ENCODE results near the gene SERPINE1.

- TF ChIP-seq, protein P1, sequence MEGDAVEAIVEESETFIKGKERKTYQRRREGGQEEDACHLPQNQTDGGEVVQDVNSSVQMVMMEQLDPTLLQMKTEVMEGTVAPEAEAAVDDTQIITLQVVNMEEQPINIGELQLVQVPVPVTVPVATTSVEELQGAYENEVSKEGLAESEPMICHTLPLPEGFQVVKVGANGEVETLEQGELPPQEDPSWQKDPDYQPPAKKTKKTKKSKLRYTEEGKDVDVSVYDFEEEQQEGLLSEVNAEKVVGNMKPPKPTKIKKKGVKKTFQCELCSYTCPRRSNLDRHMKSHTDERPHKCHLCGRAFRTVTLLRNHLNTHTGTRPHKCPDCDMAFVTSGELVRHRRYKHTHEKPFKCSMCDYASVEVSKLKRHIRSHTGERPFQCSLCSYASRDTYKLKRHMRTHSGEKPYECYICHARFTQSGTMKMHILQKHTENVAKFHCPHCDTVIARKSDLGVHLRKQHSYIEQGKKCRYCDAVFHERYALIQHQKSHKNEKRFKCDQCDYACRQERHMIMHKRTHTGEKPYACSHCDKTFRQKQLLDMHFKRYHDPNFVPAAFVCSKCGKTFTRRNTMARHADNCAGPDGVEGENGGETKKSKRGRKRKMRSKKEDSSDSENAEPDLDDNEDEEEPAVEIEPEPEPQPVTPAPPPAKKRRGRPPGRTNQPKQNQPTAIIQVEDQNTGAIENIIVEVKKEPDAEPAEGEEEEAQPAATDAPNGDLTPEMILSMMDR (IDR thresholded peaks at IDR 0.05) = no peak
- TF ChIP-seq TCF7L2 (IDR thresholded peaks at IDR 0.05; ENCODE audit: low read depth, low read length) (no peak), POLR2AphosphoS5 (IDR thresholded peaks at IDR 0.05; ENCODE audit: low read depth, low read length) (no peak), SIN3A (IDR thresholded peaks at IDR 0.05; ENCODE audit: borderline replicate concordance, insufficient read depth, low read depth, low read length) (no peak)
- TF ChIP-seq, protein P2, sequence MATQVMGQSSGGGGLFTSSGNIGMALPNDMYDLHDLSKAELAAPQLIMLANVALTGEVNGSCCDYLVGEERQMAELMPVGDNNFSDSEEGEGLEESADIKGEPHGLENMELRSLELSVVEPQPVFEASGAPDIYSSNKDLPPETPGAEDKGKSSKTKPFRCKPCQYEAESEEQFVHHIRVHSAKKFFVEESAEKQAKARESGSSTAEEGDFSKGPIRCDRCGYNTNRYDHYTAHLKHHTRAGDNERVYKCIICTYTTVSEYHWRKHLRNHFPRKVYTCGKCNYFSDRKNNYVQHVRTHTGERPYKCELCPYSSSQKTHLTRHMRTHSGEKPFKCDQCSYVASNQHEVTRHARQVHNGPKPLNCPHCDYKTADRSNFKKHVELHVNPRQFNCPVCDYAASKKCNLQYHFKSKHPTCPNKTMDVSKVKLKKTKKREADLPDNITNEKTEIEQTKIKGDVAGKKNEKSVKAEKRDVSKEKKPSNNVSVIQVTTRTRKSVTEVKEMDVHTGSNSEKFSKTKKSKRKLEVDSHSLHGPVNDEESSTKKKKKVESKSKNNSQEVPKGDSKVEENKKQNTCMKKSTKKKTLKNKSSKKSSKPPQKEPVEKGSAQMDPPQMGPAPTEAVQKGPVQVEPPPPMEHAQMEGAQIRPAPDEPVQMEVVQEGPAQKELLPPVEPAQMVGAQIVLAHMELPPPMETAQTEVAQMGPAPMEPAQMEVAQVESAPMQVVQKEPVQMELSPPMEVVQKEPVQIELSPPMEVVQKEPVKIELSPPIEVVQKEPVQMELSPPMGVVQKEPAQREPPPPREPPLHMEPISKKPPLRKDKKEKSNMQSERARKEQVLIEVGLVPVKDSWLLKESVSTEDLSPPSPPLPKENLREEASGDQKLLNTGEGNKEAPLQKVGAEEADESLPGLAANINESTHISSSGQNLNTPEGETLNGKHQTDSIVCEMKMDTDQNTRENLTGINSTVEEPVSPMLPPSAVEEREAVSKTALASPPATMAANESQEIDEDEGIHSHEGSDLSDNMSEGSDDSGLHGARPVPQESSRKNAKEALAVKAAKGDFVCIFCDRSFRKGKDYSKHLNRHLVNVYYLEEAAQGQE (IDR thresholded peaks at IDR 0.05; ENCODE audit: insufficient read depth in 1 of 2, low read depth in 2 of 2, low read length in 1 of 2) = no peak
These were observed 37.0 kb upstream of the SERPINE1 start for GRCh38 chr7:101089876-101090275.
